Dermis lymphatic vessel endothelial cell (primary cell): Measurements from ENCODE around the gene UPK2. TPM values are rescaled to one million over a fixed set of nuclear protein-coding genes. Genes with fewer than 3 reads are reported as not detected.

Experiments used
- total RNA-seq: library from RNA; depleted of rRNA; stranded (reverse); fragments of >200 nt; gene quantifications from 2 replicates; pipeline ENCODE4 v1.2.1, GENCODE V29; 2014

The UPK2 gene
- not detected in 2 replicates for total RNA-seq

GRCh38 chr11:118956094-118956846, at the start of gene UPK2:
Gene UPK2 (plus strand): TSS chr11:118956298. CDS start chr11:118956351, 53 bp downstream.

DNA sequence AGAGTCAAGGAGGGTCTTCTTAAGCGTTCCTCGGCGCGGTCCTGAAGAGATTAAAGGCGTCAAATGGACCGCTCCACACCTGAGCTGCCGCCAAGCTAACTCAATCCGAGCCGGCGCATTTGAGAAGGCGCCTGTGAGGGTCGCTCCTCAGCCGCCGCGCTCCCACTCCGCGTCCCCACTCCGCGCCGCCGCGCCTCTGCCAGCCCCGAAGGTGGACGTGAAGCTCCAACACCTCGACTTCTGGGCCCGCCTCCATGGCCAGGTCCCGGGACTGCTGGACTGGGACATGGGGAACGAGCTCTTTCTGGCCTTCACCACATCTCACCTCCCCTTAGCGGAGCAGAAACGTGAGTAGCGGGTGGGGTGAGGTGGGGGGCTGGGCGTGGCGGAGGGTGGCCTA, 15.5 kb downstream of the UPK2 start, which contains the start of gene FOXR1:
Gene FOXR1 (plus strand): TSS at position 116 of the 400 bp plus-strand sequence. CDS start 171 bp downstream, at position 287.

DNA sequence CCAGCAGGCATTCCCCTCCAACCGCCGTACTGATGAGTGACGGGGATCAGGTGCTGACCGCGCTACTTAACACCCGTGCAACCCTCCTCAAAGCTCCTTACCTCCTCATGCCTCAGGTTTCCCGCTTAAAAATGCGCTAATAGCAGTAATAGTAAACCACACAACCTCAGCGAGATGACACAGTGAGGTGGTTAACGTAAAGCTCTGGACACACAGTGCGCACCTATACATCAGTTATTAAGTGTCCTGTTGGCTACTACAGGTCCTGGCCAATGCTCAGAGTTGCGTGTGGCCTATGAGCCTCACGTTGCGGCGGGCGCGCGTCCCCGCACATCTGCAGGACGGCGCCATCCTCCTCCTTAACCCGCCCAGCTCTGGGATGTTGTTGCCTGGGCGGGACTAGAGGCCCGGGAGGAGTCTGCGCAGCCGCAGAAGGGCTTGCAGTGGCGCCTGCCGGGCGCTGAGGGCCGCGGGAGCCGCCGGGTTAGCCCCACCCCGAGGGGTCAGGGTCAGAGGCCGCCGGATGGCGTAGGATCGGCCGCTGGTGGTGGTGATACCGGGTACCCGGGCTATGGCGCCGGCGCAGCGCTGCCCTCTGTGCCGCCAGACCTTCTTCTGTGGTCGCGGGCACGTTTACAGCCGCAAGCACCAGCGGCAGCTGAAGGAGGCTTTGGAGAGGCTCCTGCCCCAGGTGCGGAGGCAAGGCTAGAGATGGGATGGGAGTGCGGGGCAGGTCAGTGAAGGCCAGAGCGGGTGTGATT, 41.7 kb downstream of the UPK2 start, which contains the start of gene CENATAC:
Gene CENATAC (plus strand): TSS at position 512 of the 761 bp plus-strand sequence. CDS start 60 bp downstream, at position 572.

Other genes with a start within 250 kb of the UPK2 start
- 93.7 and 128 TPM in 2 replicates for gene DDX6, start 165.1 kb upstream of the UPK2 start, total RNA-seq
- gene CXCR5, start 72.4 kb upstream of the UPK2 start, total RNA-seq: not detected in 2 replicates
- 5.1 and 5.5 TPM in 2 replicates for gene BCL9L, start 30.4 kb upstream of the UPK2 start, total RNA-seq
- not detected in 2 replicates for gene FOXR1, start 15.5 kb downstream of the UPK2 start, total RNA-seq
- gene CENATAC, start 41.8 kb downstream of the UPK2 start, total RNA-seq: 8.9 and 9.3 TPM in 2 replicates
- gene RPS25, start 62.0 kb downstream of the UPK2 start, total RNA-seq: 631 and 888 TPM in 2 replicates
- 66.1 and 89.7 TPM in 2 replicates for gene TRAPPC4, start 62.5 kb downstream of the UPK2 start, total RNA-seq
- gene SLC37A4, start 74.6 kb downstream of the UPK2 start, total RNA-seq: 13.2 and 13.8 TPM in 2 replicates
- gene HYOU1, start 100.9 kb downstream of the UPK2 start, total RNA-seq: 199 and 221 TPM in 2 replicates
- gene VPS11, start 111.5 kb downstream of the UPK2 start, total RNA-seq: 27.8 and 30.6 TPM in 2 replicates
- 3.3 and 4.0 TPM in 2 replicates for gene HMBS, start 128.6 kb downstream of the UPK2 start, total RNA-seq
- 12.7 and 13.8 TPM in 2 replicates for gene DPAGT1, start 145.6 kb downstream of the UPK2 start, total RNA-seq
- gene C2CD2L, start 151.0 kb downstream of the UPK2 start, total RNA-seq: 2.4 and 3.6 TPM in 2 replicates
- gene HINFP, start 165.3 kb downstream of the UPK2 start, total RNA-seq: 13.4 and 14.2 TPM in 2 replicates
- gene ABCG4, start 192.8 kb downstream of the UPK2 start, total RNA-seq: under 0.01 TPM in 2 replicates
- 9.5 and 11.1 TPM in 2 replicates for gene NLRX1, start 212.4 kb downstream of the UPK2 start, total RNA-seq
- gene NHERF4, start 229.2 kb downstream of the UPK2 start, total RNA-seq: 0.17 TPM in 1 of 2 replicates, not detected in the other